NCI-H345 treated with DMSO at 0.1 percent for 48 hours (cell line): ENCODE results near the gene TADA1.

Experiments used
- DNase-seq: peaks from one replicate; lab custom pipeline; 2025; ENCODE audit not compliant: unreplicated experiment; lab: John Stamatoyannopoulos, UW

The TADA1 gene

DNA sequence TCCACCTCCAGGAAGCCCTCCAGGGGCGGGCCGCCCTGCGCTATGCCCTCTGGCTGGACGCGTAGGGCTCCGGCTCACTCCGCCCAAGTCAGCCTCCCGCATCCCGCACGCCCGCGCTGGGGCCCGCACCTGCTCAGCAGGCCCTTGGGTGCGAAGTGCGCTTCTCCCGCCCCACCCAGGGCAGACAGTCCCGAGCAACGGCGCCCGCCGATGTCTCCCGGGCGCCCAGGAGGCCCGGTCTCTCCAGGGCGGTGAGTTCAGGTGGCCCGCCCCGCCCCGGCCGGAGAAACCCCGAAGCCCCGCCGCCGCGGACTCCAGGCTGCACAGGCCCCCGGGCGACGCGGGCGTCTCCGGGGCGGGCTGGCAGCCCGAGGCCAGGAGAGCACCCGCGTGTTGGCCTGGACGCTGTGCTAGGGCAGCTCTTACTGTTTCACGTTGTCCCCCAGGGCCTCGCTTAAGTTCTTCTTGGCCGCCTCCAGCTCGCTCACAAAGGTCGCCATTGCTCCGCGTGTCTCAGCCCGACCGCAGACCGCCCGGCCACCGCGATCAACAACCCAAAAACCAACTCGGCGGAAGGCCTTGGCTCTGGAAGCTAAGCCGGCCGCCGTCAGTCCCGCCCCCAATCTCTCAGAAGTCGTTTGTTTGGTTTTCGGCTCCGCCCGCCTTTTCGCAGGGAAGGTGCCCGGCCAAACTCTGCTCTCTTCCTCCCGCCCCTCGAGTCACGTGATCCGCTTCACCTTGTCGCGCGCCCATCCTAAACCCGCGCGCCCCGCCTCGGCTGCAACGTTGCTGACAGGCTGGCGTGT is at the start of gene TADA1:
Gene TADA1 (minus strand): TSS at position 531 of the 806 bp plus-strand sequence. CDS start 31 bp downstream, at position 500.
- peak; percentile 99 for DNase-seq

DNA sequence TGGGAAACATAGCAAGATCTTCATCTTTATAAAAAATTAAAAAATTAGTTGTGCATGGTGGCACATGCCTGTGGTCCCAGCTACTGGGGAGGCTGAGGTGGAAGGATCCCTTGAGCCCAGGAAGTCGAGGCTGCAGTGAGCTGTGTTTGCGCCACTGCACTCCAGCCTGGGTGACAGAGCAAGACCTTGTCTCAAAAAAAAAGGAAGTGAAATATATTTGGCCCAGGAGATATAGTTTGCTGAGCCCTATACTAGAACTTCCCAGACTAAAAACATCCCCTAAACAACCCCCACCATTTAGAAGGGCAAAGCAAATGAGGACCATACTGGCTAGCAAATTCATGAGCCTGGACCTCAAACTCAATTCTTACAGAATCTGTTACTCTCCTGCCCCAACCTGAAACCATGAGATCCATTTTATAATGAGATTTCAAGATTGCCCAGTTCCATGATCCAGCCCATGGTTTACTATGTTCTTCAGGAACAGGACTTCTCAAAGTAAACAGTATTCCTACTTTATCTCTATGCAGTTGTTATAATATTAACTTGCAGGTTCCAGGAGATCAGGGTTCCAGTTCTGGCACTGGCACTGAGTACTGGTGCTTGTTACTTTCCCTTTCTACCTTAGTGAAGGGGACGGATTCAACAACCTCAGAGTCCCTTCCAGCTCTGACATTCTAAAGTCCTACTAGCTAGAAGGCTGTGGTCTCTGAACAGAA is 48.9 kb upstream of the TADA1 start:
- DNase-seq, result no peak

DNA sequence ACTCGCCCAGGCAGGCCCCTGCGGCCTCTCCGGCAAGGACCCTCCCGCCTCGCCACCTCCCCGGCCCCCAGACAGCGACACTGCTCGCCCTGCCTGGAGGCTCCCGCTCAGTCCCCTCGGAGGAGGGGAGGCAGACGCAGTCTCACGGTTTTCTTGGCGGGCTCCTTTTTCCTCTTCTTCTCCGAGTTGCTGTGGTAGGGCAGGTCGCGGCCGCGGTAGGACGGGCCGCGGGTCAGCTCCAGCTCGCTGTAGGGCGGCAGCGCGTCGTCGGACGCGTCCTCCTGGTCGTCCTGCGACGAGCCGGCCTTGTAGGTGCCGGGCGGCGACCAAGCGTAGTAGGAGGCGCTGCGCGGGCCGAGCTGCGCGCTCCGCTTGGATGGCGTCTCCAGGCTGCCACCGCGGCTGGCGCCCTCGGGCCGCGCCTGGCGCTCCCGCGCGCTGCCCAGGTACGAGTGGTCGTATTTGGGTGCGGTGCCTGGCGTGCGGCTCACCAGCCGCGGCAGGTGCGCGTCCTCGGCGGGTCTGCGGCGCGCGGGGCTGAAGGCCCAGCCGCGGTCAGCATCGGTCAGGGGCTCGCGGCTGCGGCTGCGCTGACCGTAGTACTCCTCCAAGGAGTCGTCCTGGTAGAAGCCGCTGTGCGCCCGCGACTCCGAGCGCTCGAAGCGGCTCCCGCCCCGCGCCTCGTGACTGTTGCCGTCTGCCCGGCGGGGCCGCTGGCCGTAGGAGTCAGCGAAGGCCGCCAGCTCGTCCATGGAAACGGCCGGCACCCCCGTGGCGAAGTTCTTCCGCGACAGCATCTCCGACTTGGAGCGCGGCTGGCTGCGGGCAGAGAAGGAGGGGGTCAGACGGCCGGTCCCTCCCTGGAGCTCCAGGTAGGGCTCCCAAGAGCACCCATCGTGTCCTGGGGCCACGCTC is 44.8 kb upstream of the TADA1 start:
- DNase-seq, result no peak

GRCh38 chr1:166918956-166919316 is 42.9 kb upstream of the TADA1 start:
- no peak for DNase-seq

GRCh38 chr1:166918088-166918955 is 42.3 kb upstream of the TADA1 start:
- no peak for DNase-seq

DNA sequence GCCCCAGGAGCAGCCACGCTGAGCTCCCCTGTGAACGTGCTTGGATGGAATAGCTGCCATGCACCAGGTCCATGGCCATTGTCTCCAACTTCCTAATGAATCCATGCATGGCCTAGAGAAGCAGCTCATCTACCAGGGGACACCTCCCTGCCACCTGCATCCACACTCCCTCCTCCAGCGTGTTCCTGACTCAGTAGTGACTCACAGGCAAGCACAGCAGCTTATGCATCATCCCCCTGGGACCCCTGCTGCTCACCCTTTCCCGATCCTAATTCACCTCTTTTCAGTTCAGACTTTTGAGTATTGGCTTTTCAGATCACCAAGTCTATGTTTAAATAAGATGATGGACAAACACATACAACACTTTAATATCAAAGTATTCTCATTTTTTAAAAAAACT is 39.9 kb upstream of the TADA1 start:
- no peak for DNase-seq

DNA sequence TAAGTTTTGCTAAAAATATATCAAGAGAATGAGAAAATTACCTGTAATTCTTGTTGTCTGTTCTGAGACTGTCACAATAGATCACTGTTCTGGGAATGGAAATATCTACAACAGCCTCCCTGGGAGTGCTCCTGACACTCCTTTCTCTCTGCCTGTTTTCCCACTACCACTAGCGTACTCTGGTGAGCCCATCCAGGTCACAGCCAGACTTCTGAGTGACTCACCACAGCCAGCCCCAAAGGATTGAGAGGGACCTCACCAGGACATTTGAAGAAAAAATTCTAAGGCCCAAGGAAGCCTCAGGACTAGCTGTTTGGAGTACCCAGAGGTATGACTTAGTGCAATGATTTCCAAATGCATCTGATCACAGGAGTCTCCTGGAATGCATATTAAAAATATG is 39.0 kb upstream of the TADA1 start:
- no peak for DNase-seq

DNA sequence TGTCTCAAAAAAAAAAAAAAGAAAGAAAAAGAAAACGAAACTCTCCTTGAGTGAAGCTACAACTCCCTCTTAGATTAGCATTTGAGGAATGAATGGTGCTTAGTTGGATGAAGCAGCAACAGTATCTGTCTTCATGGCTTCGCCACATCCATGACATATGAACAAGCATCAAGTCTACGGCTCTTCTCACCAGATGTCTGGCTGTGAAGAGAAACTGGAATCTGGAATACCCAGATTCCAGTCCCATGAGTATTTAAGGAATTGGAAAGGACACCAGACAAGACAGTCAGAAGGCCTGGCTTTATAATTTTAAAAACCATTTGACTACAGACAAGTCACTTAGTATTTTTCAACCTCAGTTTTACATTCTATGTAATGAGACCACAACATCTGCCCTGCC is 38.0 kb upstream of the TADA1 start:
- DNase-seq, result no peak

DNA sequence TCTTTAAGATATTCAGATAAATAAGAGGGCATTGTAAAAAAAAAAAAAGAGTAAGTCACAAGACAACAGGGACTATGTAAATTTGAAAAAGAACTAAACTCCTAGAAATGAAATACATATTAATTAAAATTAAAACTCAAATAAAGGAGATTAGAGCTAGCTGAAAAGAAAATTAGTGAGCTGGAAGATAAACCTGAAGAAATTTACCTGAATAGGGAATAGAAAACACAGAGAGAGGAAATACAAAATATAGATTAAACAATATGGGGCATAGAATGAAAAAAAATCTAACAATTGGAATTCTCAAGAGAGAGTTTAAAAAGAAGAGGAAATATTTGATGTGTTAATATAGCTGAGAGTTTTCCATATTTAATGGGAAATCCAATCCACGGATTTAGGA is 35.6 kb upstream of the TADA1 start:
- no peak for DNase-seq

GRCh38 chr1:166910396-166910994 is 34.4 kb upstream of the TADA1 start:
- DNase-seq, result peak; percentile 78

GRCh38 chr1:166908942-166909341 is 32.9 kb upstream of the TADA1 start:
- DNase-seq, result no peak

- DNase-seq, result no peak
Observed at GRCh38 chr1:166907763-166908162, 31.7 kb upstream of the TADA1 start.

DNA sequence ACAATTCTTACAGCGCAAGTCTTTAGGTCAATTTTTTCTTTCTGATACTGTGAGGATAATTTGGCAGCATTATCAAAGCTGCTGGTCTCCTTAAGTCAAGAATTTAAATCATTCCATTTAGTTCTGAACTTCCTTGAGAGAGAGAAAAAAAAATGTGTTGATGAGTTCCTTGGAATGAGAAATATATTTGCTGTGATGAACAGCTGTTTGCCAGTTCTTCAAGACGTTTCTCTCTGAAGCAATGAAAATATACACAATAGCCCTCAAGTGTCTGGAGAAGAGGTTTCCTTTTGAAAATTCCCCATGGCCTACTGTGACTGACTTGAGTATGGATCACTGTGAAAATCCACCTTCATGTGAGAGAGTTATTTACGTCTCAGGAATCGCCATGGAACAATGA is 31.0 kb upstream of the TADA1 start:
- DNase-seq, result no peak

DNA sequence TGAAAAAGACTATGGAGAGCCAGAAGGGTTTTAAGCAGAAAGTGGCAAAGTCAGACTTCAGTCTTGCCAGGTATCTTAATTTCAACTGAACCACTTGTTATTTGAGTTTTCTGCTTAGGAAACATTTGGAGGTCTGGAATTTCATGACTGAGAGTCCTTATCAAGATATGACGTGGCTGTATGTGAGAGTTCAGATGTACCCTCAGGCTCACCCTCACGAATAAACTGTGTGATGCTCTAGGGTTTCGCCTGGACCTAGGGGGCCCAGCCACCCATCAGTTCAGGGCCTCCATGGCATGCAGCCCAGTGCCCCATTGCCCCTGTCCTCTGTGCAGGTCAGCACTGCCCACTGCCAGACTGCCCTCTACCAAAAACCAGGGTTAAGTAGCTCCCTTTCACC is 30.6 kb upstream of the TADA1 start:
- DNase-seq, result no peak

DNA sequence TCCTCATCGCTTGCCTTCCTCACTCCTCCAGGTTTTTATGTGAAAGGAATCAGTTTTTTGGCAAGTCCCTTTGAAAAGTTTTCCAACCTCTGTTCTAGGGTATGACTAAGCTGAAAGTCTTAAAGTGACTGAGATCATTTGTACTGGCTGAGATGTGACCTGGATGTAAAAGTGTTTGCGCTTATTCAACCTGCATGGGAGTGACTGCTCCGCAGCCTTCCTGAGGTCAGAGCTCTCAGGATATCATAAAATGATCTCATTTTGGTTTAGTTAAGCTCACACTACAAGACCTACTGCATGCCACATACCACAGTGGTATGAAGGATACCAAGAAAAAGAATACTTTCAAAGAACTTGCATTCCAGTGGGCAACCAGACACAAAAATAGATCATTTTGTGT is 29.8 kb upstream of the TADA1 start:
- no peak for DNase-seq

GRCh38 chr1:166905136-166905535 is 29.1 kb upstream of the TADA1 start:
- no peak for DNase-seq

GRCh38 chr1:166903232-166903631 is 27.2 kb upstream of the TADA1 start:
- no peak for DNase-seq

DNA sequence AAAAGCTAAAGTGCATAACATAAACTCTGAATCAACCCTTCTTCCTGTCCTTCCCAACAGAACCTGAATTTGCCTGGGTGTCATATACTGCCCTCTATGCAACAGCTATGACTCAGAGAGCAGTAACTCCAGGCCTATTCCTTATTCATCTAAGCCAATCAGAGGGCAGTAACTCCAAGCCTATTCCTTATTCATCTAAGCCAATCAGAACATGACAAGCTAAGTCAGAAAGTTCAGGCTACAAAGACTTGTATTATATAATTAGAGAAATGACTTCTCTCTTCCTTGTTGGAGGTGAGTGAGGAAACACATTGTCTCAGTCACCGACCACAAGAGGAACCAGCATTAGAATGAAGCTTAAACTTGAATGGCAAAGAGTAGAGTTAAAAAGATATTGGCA is 26.2 kb upstream of the TADA1 start:
- DNase-seq, result no peak

- DNase-seq, result no peak
Observed at GRCh38 chr1:166900987-166901386, 24.9 kb upstream of the TADA1 start.

- no peak for DNase-seq
Observed at GRCh38 chr1:166899769-166900168, 23.7 kb upstream of the TADA1 start.
